ENCODE measurements around the gene BNC2. TPM values are rescaled to one million over a fixed set of nuclear protein-coding genes. Genes with fewer than 3 reads are reported as not detected.

Gene BNC2
- total RNA-seq, 2 donors from 2014 or later: 2.1 to 20.0 TPM

GRCh38 chr9:16771356-16771755 lies 99.1 kb downstream of the BNC2 start:
- Histone ChIP-seq H3K36me3 (no peaks in the 10 kb centered on the region), H3K9me3 (no peaks in the 10 kb centered on the region), H3K4me3 (no peak overlapping the region), H3K4me1 (no peaks in the 10 kb centered on the region), H3K9ac (ENCODE audit: low read depth in 2 of 2, low read length in 2 of 2) (no peak overlapping the region), H3K27me3 (no peaks in the 10 kb centered on the region), H3K27ac (no peak overlapping the region)
- intact Hi-C loops (cut with DNase I): no loop called here
- TF ChIP-seq CTCF (IDR thresholded peaks at IDR 0.05): no peak
- no peak for DNase-seq

GRCh38 chr9:16769291-16769690 lies 101.2 kb downstream of the BNC2 start:
- intact Hi-C loops (cut with DNase I): no loop called here
- H3K27me3 ChIP-seq: no peaks in the 10 kb centered on the region
- no peak for DNase-seq

GRCh38 chr9:16768816-16769215 lies 101.7 kb downstream of the BNC2 start:
- H3K27ac ChIP-seq: no peak overlapping the region
- H3K36me3 ChIP-seq: no peaks in the 10 kb centered on the region
- intact Hi-C loops (cut with DNase I): no loop called here
- no peaks in the 10 kb centered on the region for H3K9me3 ChIP-seq
- TF ChIP-seq CTCF (IDR thresholded peaks at IDR 0.05): no peak
- no peak overlapping the region for H3K4me3 ChIP-seq
- H3K9ac ChIP-seq (ENCODE audit: low read depth in 2 of 2, low read length in 2 of 2): no peak overlapping the region
- no peak for DNase-seq
- no peaks in the 10 kb centered on the region for H3K4me1 ChIP-seq
- H3K27me3 ChIP-seq: no peaks in the 10 kb centered on the region

More at GRCh38 chr9:16769291-16769690, 101.2 kb downstream of the BNC2 start:
- Histone ChIP-seq H3K4me1 (no peaks in the 10 kb centered on the region), H3K9me3 (no peaks in the 10 kb centered on the region), H3K4me3 (no peak overlapping the region), H3K36me3 (no peaks in the 10 kb centered on the region), H3K27ac (no peak overlapping the region), H3K9ac (ENCODE audit: low read depth in 2 of 2, low read length in 2 of 2) (no peak overlapping the region)
- no peak for TF ChIP-seq CTCF (IDR thresholded peaks at IDR 0.05)

GRCh38 chr9:16767366-16767765 lies 103.1 kb downstream of the BNC2 start:
- Histone ChIP-seq H3K27me3 (no peaks in the 10 kb centered on the region), H3K9ac (ENCODE audit: low read depth in 2 of 2, low read length in 2 of 2) (no peak overlapping the region), H3K36me3 (no peaks in the 10 kb centered on the region), H3K4me3 (no peak overlapping the region), H3K4me1 (no peaks in the 10 kb centered on the region), H3K27ac (no peak overlapping the region), H3K9me3 (no peaks in the 10 kb centered on the region)
- no peak for TF ChIP-seq CTCF (IDR thresholded peaks at IDR 0.05)
- intact Hi-C loops (cut with DNase I): no loop called here
- DNase-seq: no peak

- H3K27me3 ChIP-seq: no peaks in the 10 kb centered on the region
- TF ChIP-seq CTCF (IDR thresholded peaks at IDR 0.05): no peak
- no peak overlapping the region for H3K27ac ChIP-seq
- H3K9me3 ChIP-seq: no peaks in the 10 kb centered on the region
- no peaks in the 10 kb centered on the region for H3K4me1 ChIP-seq
- no peaks in the 10 kb centered on the region for H3K36me3 ChIP-seq
- no peak for DNase-seq
- intact Hi-C loops (cut with DNase I): no loop called here
- H3K4me3 ChIP-seq: no peak overlapping the region
- no peak overlapping the region for H3K9ac ChIP-seq (ENCODE audit: low read depth in 2 of 2, low read length in 2 of 2)
Measured at GRCh38 chr9:16763946-16764345, 106.5 kb downstream of the BNC2 start.

Measured in colonic mucosa (tissue), 4 donors.